Stimulated activated naive CD8-positive, alpha-beta T cell treated with anti-CD3 and anti-CD28 coated beads, Interleukin-15, Interleukin-2, amounts not matched to agents 100 ng/mL and 50 ng/mL, for 24 hours (primary cell): ENCODE data around the gene TIGAR.

ENCODE experiments used
- H3K27ac Mint-ChIP-seq: one replicate; pipeline ENCODE4 v1.8.0; 2021; ENCODE audit warnings: mild to moderate bottlenecking, mixed read lengths
- H3K27me3 Mint-ChIP-seq: one replicate; pipeline ENCODE4 v1.8.0; 2021; ENCODE audit warnings: mixed read lengths
- H3K36me3 Mint-ChIP-seq: one replicate; pipeline ENCODE4 v1.8.0; 2021; ENCODE audit warnings: low read depth, mixed read lengths
- H3K4me1 Mint-ChIP-seq: one replicate; pipeline ENCODE4 v1.8.0; 2021; ENCODE audit warnings: low read depth, mixed read lengths
- H3K4me3 Mint-ChIP-seq: one replicate; pipeline ENCODE4 v1.8.0; 2021; ENCODE audit warnings: mild to moderate bottlenecking, mixed read lengths
- H3K9me3 Mint-ChIP-seq: one replicate; pipeline ENCODE4 v1.8.0; 2021; ENCODE audit warnings: mixed read lengths

The TIGAR gene

DNA sequence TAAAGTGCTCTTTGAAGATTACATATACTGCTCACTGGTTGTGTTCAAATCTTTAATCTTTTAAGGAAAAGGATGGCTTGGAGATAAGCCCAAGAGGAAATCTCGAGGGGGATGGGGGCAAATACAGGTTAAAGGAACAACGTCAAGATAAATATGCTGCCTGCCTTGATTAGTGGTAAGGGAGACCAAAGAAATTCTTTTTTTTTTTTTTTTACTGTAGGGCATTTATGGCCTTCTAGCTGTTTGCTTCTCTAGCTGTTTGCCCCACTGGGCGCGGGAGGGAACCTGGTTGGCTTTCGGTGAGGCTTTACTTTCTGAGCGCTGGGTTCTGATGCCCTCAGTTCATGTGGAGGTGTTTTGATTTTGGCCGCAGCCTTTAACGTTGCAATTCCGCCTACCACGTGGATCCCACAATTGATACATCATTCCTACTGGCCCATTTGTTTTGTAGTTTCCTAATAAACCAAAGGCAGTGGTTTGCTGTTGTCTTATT is 41.8 kb upstream of the TIGAR start:
- peak overlapping the region; percentile 85 for H3K27ac Mint-ChIP-seq
- peaks cover 78% of the 10 kb centered on the region for H3K4me1 Mint-ChIP-seq
- peaks cover 97% of the 10 kb centered on the region for H3K36me3 Mint-ChIP-seq
- H3K27me3 Mint-ChIP-seq: no peaks in the 10 kb centered on the region
- H3K4me3 Mint-ChIP-seq: peak overlapping the region; percentile 94
- H3K9me3 Mint-ChIP-seq: no peaks in the 10 kb centered on the region

DNA sequence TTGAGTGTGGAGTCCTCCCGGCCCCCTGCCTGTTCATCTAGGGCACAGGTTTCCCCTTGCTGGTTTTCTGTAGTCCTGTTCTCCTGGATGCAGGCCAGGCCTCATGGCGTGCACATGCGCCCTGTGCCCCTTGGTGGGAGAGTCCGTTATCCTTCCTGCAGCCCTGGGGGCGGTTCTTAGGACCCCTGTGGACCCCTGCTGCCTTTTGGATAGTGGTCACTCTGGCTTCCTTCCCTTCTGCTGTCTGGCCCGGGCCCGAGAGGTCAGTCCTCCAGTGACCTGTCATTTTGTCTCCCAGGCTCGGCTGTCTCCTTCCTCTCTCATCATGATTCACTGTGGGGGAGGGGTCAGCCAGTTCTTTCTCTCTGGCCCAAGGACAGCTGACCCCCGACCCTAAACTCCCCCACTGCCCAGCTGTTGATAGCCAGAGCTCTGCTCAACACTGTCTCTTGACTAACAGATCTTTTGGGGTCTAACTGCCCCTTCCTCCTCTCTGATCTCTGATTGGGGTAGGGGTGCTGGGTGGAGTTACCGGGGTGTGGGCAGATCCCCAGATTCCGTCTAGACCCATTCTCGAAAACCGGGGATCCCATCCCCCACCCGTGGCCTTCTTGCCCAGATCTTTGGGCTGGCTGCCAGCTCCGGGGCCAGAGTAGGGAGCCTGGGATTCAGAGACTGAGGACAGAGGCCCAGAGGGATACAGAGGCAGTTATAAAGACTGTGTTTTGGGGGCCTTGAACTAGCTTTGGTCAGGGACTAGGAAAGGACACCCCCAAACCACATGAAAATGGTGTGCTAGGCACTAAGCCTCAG is 40.5 kb upstream of the TIGAR start:
- Mint-ChIP-seq H3K27ac (peak overlapping the region; percentile 78), H3K9me3 (no peaks in the 10 kb centered on the region), H3K4me3 (peak overlapping the region; percentile 55), H3K36me3 (peaks cover 99% of the 10 kb centered on the region), H3K4me1 (peaks cover 91% of the 10 kb centered on the region), H3K27me3 (no peaks in the 10 kb centered on the region)

DNA sequence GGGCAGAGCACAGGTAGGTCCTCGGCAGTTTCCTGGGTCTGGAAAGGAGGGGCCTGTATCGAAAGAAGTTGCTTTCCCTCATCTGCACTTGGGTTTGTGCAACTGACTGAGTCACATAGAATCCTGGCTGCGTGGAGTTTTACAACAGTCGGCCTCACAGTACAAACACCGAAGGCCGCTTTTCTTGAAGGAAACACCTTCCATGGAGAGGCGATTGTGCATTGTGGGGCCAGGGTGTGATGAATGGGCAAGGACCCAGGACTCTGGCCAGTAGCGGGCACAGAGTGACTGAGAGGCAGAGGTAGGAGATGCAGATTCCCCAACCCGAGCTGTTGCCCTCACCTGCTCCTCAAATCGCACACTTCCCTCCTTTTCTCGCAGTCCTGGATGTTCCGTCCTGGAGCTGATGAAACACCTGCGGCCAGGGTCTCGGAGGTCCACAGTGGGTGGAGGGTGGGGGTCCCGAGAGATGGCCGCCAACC is 39.8 kb upstream of the TIGAR start:
- Mint-ChIP-seq H3K9me3 (no peaks in the 10 kb centered on the region), H3K27me3 (no peaks in the 10 kb centered on the region), H3K4me1 (peaks cover 95% of the 10 kb centered on the region), H3K27ac (peak overlapping the region; percentile 78), H3K4me3 (no peak overlapping the region), H3K36me3 (peaks cover 99% of the 10 kb centered on the region)

DNA sequence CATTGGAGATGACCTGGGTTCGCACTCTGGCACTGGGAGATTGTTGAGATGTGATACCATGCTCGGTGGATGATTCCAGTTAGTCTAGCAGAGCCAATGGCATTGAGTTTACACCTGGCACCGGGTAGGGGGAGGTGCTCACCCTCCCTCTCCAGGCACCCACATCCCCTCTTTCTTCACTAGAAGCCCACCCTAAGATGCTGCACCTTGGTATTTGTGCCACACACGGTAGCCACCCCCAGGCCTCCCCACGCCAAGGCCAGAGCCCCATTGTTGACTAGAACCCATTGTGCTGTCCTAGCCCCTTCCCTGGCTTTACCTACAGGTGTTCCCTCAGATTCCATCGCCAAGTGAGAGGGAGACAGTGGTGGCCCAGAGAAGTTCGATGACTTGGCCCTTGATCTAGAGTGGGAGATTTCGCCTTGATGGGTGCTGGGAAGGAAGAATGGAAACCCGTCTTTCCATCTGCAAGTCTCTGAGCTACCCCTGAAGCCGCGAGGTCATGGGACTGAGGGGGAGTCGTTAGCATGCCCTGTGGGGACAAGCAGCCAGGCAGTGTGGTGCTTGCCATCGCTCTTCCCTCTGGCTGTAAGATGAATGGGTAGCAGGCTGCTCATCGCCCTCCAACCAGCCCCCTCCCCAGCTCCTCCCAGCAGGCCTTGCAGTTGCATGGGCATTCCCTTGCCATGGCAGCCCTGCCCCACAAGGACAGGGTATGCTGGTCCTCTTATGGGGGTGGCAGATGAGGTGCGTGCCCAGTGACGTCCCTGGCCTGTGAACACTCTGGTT is 38.7 kb upstream of the TIGAR start:
- peaks cover 96% of the 10 kb centered on the region for H3K4me1 Mint-ChIP-seq
- H3K9me3 Mint-ChIP-seq: no peaks in the 10 kb centered on the region
- peaks cover 99% of the 10 kb centered on the region for H3K36me3 Mint-ChIP-seq
- H3K27me3 Mint-ChIP-seq: no peaks in the 10 kb centered on the region
- peak overlapping the region; percentile 10 for H3K4me3 Mint-ChIP-seq
- H3K27ac Mint-ChIP-seq: peak overlapping the region; percentile 45

DNA sequence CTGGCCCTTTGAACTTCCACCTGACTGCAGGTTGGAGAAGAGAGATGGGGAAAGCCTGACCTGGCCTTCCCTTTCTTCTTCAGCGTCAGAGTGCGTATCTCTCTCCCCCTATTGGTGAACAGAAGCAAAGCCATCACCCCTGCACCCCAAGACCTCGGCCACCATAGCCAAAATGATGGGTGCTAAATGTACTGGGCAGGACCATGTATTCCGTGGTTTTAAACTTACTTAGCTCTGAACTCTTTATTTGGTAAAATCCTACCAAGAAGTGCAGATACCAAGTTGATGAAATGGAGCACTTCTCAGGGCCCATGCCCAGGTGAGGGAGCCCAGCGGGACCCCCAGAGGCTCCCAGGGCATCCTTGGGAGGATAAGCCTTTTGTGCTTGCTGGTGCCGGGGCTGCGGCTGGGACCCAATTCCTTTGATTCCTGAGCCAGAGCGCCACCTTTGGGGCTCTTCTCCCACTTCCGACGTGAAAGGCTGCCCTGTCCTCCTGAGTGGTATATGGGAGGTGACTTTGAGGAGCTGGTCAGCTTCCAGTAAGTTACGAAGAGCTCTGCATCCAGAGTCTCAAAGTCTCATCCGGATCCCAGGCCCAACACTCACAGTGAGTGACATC is 38.0 kb upstream of the TIGAR start:
- Mint-ChIP-seq H3K36me3 (peaks cover 99% of the 10 kb centered on the region), H3K27ac (peak overlapping the region; percentile 45), H3K9me3 (no peaks in the 10 kb centered on the region), H3K27me3 (no peaks in the 10 kb centered on the region), H3K4me1 (peaks cover 96% of the 10 kb centered on the region), H3K4me3 (peak overlapping the region; percentile 10)

DNA sequence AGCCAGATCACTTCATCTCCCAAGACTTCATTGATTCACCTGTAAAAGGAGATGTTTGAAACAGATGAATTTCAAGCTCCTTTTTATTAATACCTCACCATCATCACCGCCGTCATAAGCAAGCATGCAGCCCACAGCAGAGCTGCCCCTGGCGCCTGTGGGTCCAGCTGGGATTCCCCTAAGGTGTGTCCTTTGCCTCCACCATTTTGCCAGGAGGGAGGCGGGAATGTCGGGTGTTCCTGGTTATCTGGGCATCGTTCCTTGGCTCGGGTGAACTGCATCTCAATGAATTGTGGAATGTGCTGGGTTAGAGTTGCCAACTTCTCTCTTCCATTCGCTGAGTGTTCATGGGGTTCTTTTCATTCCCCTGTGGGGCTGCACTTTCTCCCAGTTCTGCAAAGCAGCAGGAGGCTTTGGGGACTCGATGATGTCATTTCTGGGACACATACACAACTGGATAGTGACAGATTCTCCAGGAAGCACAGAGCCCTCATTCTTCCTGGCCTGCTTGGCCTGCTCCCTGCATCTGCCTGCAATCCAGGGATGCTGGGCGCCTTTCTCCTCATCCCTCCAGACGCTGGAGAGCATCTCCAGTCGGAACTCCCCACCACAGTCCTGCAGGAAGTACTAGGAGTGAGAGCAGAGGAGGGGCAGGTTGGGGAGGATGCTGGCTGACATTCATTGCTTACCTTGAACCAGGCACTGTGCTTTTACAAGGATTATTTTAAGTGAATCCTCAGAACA is 37.3 kb upstream of the TIGAR start:
- no peaks in the 10 kb centered on the region for H3K27me3 Mint-ChIP-seq
- no peaks in the 10 kb centered on the region for H3K9me3 Mint-ChIP-seq
- H3K27ac Mint-ChIP-seq: peak overlapping the region; percentile 65
- peaks cover 96% of the 10 kb centered on the region for H3K4me1 Mint-ChIP-seq
- H3K4me3 Mint-ChIP-seq: peak overlapping the region; percentile 13
- H3K36me3 Mint-ChIP-seq: peaks cover 99% of the 10 kb centered on the region

DNA sequence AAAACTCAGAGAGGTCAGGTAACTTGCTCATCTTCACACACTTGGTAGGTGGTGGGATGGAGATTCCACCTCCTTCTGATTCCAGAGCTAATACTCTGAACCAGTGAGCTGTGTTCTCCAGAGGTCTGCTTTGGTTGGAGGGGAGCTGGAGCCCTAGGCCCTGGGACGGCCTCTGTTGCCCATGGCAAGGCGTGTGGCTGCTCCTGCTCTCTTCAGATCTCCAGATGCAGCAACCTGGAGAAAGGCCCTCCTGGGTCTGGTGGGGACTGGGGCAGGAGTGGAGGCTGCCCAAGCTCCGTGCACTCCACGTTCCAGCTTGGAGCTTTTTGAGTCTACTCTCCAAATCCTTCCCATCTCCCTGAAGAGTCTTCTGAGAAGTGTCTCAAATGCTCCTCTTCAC is 36.7 kb upstream of the TIGAR start:
- peaks cover 96% of the 10 kb centered on the region for H3K4me1 Mint-ChIP-seq
- peaks cover 99% of the 10 kb centered on the region for H3K36me3 Mint-ChIP-seq
- no peaks in the 10 kb centered on the region for H3K9me3 Mint-ChIP-seq
- H3K4me3 Mint-ChIP-seq: no peak overlapping the region
- H3K27ac Mint-ChIP-seq: peak overlapping the region; percentile 65
- H3K27me3 Mint-ChIP-seq: no peaks in the 10 kb centered on the region

DNA sequence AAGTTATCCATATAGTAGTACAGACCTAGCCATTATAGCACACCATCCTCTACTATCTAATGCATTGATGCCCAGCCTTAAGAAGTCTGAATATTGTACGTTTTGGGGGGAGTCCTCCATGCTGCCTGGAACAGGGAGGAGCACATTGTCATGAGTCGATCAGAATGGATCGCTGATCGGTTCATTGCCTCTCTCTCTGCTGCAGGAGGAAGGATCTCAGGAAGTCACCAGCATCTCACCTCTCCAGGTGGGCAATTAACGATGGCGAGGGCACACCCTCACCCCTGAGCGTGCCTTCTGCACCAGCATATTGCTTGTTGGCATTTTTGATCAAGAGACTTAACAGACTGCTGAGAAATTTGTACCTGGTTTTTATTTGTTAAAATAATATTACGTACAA is 35.9 kb upstream of the TIGAR start:
- Mint-ChIP-seq H3K27me3 (no peaks in the 10 kb centered on the region), H3K27ac (peak overlapping the region; percentile 21), H3K36me3 (peaks cover 97% of the 10 kb centered on the region), H3K4me3 (no peak overlapping the region), H3K4me1 (peaks cover 96% of the 10 kb centered on the region), H3K9me3 (no peaks in the 10 kb centered on the region)

DNA sequence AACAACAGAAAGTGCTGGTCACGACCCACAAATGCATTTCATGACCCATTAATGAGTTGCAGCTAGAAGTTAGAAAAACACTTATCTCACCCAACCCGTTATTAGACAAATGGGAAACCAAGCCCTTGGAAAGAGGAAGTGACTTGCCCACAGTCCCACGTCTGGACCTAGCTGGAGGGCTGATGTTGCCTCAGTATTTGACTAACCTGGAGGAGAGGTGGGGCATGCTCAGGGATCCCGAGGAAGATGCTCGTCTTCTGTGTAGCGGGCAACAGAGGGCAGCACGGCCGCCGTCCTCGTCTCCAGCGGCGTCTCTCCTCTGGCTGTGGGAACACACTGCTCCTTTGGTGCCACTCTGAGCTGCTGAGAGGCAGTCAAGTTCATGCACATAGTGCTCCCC is 34.8 kb upstream of the TIGAR start:
- H3K4me3 Mint-ChIP-seq: no peak overlapping the region
- no peaks in the 10 kb centered on the region for H3K9me3 Mint-ChIP-seq
- peaks cover 96% of the 10 kb centered on the region for H3K4me1 Mint-ChIP-seq
- no peaks in the 10 kb centered on the region for H3K27me3 Mint-ChIP-seq
- H3K36me3 Mint-ChIP-seq: peaks cover 97% of the 10 kb centered on the region
- peak overlapping the region; percentile 84 for H3K27ac Mint-ChIP-seq

DNA sequence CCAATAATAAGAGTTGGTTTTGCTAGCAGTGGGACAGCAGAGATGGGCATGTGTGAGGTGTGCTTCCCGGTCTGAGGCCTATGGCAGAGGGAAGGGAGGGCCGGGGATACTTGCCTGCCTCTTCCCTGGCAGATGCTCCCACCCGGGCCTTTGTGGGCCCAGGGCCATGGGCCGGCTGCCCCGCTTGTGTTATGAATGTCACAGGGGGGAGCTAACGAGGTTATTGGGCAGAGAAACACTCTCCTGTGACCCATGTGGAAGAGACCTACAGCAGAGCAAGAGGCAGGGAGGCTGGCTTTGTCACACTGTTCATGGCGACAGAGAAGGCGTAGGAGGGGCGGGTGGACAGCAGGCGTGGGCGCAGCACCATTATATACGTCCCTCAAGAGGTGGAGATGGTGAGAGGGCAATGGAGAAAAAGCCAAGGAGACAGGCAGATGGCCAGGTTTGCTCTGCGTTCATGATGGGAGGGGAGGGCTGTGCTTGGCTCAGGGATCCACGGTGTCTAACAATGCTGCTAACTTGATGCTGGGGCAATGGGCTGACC is 34.2 kb upstream of the TIGAR start:
- Mint-ChIP-seq H3K4me3 (no peak overlapping the region), H3K36me3 (peaks cover 97% of the 10 kb centered on the region)

DNA sequence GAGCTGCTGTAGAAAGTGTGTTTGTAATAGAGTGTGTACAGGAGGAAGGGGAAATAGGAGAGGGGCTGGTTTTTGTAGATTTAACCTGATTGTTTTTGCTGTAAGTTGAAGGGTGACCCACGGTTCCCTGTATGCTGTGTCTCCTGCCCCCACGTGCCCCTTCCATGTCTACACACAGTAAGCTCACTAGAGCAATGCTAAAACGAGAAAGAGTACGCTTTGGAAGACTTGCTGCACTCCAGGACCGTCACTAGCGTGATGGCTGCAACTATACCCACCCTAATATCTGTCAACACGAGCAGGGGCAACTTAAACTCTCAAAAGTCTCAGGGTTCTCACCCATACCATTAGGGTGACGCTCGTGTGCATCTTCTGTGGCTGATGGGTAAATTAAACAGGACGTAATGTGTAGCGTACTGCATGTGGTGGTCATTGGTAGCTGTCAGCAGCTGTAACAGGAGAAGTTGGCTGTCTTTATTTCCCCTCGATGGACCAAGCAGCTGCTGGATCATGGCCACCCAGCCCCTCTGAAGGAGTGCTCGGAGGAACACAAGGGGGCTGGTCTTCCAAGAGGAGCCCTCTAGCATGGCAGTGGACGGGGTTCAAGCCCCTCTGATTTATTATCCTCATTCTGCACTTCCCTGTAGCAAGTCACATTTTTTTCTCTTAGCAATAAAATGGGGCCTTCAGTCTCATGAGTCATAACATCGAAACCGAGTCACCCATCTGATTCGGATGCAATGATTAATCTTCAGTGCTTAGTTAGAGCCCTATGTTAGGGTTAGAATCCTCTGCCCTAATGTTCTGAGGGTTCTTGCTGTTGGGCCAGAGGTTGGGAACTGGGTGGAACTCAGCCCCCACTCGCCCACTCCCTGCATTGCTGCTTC is 33.4 kb upstream of the TIGAR start:
- peak overlapping the region; percentile 43 for H3K4me3 Mint-ChIP-seq
- H3K36me3 Mint-ChIP-seq: peaks cover 96% of the 10 kb centered on the region
- H3K9me3 Mint-ChIP-seq: no peaks in the 10 kb centered on the region
- H3K27me3 Mint-ChIP-seq: no peaks in the 10 kb centered on the region
- H3K4me1 Mint-ChIP-seq: peaks cover 97% of the 10 kb centered on the region
- peak overlapping the region; percentile 84 for H3K27ac Mint-ChIP-seq

More for the DNA sequence above, 34.2 kb upstream of the TIGAR start:
- Mint-ChIP-seq H3K4me1 (peaks cover 98% of the 10 kb centered on the region), H3K27me3 (no peaks in the 10 kb centered on the region), H3K27ac (peak overlapping the region; percentile 84), H3K9me3 (no peaks in the 10 kb centered on the region)

DNA sequence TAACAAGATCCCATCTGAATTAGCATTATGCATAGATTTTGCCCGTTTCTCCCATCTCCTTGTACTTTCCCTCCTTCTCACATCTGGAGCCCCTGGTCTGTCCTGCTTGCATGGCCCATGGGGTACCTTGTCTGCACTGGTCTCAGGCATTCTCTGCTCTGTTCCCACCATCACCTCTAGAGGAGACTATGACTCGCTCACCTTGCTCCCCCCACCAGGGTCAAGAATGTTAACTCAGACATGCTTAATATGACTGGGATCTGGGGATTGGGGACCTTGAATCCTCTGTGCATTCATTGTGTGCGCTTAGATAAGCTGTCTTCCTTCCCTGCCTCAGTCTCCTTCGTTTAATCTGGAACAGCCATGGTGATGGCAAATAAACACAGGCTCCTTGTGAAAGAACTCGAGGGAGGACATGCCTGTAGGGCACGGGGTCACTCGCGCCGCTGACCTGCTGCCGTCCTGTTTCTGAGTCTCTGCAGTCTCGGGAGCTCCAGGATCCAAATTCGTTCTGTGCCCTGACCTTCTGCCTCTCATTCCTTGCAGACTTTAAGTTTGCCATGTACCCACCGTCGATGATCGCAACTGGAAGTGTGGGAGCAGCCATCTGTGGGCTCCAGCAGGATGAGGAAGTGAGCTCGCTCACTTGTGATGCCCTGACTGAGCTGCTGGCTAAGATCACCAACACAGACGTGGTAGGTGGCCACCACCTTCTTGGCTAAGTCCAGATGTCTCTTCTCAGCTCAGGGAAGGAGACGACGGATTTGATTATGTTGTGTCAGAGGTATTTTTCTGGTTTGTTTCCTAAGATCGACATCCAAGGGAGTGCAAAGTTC is 32.5 kb upstream of the TIGAR start:
- Mint-ChIP-seq H3K27me3 (no peaks in the 10 kb centered on the region), H3K4me1 (peaks cover 99% of the 10 kb centered on the region), H3K27ac (peak overlapping the region; percentile 84), H3K9me3 (no peaks in the 10 kb centered on the region), H3K36me3 (peaks cover 93% of the 10 kb centered on the region), H3K4me3 (peak overlapping the region; percentile 43)
